GM18861 (cell line): Measurements from ENCODE around the gene SRPRB.

Experiments used
- ATAC-seq: cut with Tn5 transposase; IDR thresholded peaks from one replicate; pipeline ENCODE4 v1.9.1; 2021; ENCODE audit not compliant: unreplicated experiment

SRPRB gene

GRCh38 chr3:133840055-133840737 is 34.6 kb downstream of the SRPRB start:
- ATAC-seq, result no peak

GRCh38 chr3:133840767-133841166 is 35.2 kb downstream of the SRPRB start:
- ATAC-seq, result no peak

- ATAC-seq, result no peak
Observed at GRCh38 chr3:133841196-133841595, 35.6 kb downstream of the SRPRB start.

- no peak for ATAC-seq
Observed at GRCh38 chr3:133842158-133842557, 36.5 kb downstream of the SRPRB start.

- no peak for ATAC-seq
Observed at GRCh38 chr3:133843634-133844033, 38.0 kb downstream of the SRPRB start.

- no peak for ATAC-seq
Observed at GRCh38 chr3:133845127-133845526, 39.5 kb downstream of the SRPRB start.

GRCh38 chr3:133849346-133849745 is 43.7 kb downstream of the SRPRB start:
- no peak for ATAC-seq

- no peak for ATAC-seq
Observed at GRCh38 chr3:133850034-133850433, 44.4 kb downstream of the SRPRB start.

GRCh38 chr3:133851266-133851906 is 45.8 kb downstream of the SRPRB start:
- ATAC-seq, result no peak

GRCh38 chr3:133851931-133852330 is 46.3 kb downstream of the SRPRB start:
- no peak for ATAC-seq

GRCh38 chr3:133853063-133853924 is 47.7 kb downstream of the SRPRB start:
- ATAC-seq, result no peak

GRCh38 chr3:133853925-133854227 is 48.3 kb downstream of the SRPRB start:
- no peak for ATAC-seq

- ATAC-seq, result no peak
Observed at GRCh38 chr3:133854264-133855001, 48.8 kb downstream of the SRPRB start.

GRCh38 chr3:133855002-133855370 is 49.4 kb downstream of the SRPRB start:
- no peak for ATAC-seq

GRCh38 chr3:133855772-133856171 is 50.2 kb downstream of the SRPRB start:
- no peak for ATAC-seq

GRCh38 chr3:133856316-133856715 is 50.7 kb downstream of the SRPRB start:
- no peak for ATAC-seq

- no peak for ATAC-seq
Observed at GRCh38 chr3:133857767-133858166, 52.2 kb downstream of the SRPRB start.

GRCh38 chr3:133859381-133860234 is 54.0 kb downstream of the SRPRB start:
- no peak for ATAC-seq

- ATAC-seq, result no peak
Observed at GRCh38 chr3:133860519-133860918, 54.9 kb downstream of the SRPRB start.

GRCh38 chr3:133862161-133862560 is 56.5 kb downstream of the SRPRB start:
- no peak for ATAC-seq
